Measurements from ENCODE around the gene CWF19L1.
"Not testable (repeated sequence)": the region's sequence is repeated elsewhere in the genome, so short reads cannot be mapped to it uniquely, and the experiment has no call there.

The CWF19L1 gene

GRCh38 chr10:100267239-100268104 is at the start of gene CWF19L1:
TSS of gene CWF19L1 (minus strand) at chr10:100267638. CDS start at chr10:100267593, 45 bp downstream.
- peak; percentile 77 for DNase-seq

GRCh38 chr10:100315615-100316014 is 48.2 kb upstream of the CWF19L1 start:
- no peak for DNase-seq

GRCh38 chr10:100311298-100311697 is 43.9 kb upstream of the CWF19L1 start:
- DNase-seq: no peak

- no peak for DNase-seq
Measured at GRCh38 chr10:100307684-100308083, 40.2 kb upstream of the CWF19L1 start.

- DNase-seq: no peak
Measured at GRCh38 chr10:100306861-100307260, 39.4 kb upstream of the CWF19L1 start.

- no peak for DNase-seq
Measured at GRCh38 chr10:100304414-100304813, 37.0 kb upstream of the CWF19L1 start.

GRCh38 chr10:100303724-100304319 is 36.4 kb upstream of the CWF19L1 start:
- DNase-seq: no peak

GRCh38 chr10:100301123-100301522 is 33.7 kb upstream of the CWF19L1 start:
- DNase-seq: not testable (repeated sequence)

- no peak for DNase-seq
Measured at GRCh38 chr10:100297242-100297641, 29.8 kb upstream of the CWF19L1 start.

GRCh38 chr10:100293066-100293465 is 25.6 kb upstream of the CWF19L1 start:
- no peak for DNase-seq

GRCh38 chr10:100292300-100292699 is 24.9 kb upstream of the CWF19L1 start:
- not testable (repeated sequence) for DNase-seq

GRCh38 chr10:100291356-100291755 is 23.9 kb upstream of the CWF19L1 start:
- DNase-seq: no peak

- DNase-seq: no peak
Measured at GRCh38 chr10:100289641-100290040, 22.2 kb upstream of the CWF19L1 start.

GRCh38 chr10:100288196-100288595 is 20.8 kb upstream of the CWF19L1 start:
- DNase-seq: no peak

GRCh38 chr10:100287756-100288155 is 20.3 kb upstream of the CWF19L1 start:
- no peak for DNase-seq

- DNase-seq: peak; percentile 89
Measured at GRCh38 chr10:100286051-100287033, 18.9 kb upstream of the CWF19L1 start, which contains the start of gene BLOC1S2. TSS of gene BLOC1S2 (minus strand) at chr10:100286680. CDS start at chr10:100286659, 21 bp downstream.

GRCh38 chr10:100285326-100285725 is 17.9 kb upstream of the CWF19L1 start:
- DNase-seq: not testable (repeated sequence)

- no peak for DNase-seq
Measured at GRCh38 chr10:100282907-100283306, 15.5 kb upstream of the CWF19L1 start.

GRCh38 chr10:100276971-100277370 is 9.5 kb upstream of the CWF19L1 start:
- DNase-seq: not testable (repeated sequence)

- no peak for DNase-seq
Measured at GRCh38 chr10:100265821-100266485, 1.5 kb downstream of the CWF19L1 start.

GRCh38 chr10:100254191-100254590 is 13.2 kb downstream of the CWF19L1 start:
- DNase-seq: no peak

GRCh38 chr10:100253041-100253440 is 14.4 kb downstream of the CWF19L1 start:
- no peak for DNase-seq

Data from activated naive CD4-positive, alpha-beta T cell treated with Interleukin-2 at 50 U/mL for 16 hours (primary cell).